ENCODE data around the gene FANK1.
"Not testable (repeated sequence)": the region's sequence is repeated elsewhere in the genome, so short reads cannot be mapped to it uniquely, and the experiment has no call there.

FANK1 gene

DNA sequence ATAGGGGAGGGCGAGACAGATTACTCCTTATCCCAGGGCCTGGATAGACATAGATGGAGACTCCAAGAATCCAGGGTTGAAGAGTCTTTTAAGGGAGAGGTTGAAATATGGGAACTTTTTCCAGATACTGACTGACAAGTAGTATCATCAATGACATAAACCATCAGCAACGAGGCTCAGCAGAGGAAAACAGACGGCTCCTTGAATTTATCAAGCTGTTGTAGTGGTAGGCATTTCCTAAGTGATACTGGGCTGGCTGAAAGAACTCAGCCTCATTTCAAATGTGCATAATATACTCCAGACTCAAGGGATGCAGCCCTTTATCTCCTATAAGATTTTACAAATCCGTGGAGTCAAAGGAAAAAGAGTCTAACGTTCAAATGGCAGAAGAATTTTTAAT lies 150.5 kb downstream of the FANK1 start:
- in situ Hi-C loops (cut with MboI; ENCODE audit: low sequenced_read_pairs, unreplicated experiment), result no loop called here
- no peak for DNase-seq (ENCODE audit: low spot score)
- TF ChIP-seq, protein P1, sequence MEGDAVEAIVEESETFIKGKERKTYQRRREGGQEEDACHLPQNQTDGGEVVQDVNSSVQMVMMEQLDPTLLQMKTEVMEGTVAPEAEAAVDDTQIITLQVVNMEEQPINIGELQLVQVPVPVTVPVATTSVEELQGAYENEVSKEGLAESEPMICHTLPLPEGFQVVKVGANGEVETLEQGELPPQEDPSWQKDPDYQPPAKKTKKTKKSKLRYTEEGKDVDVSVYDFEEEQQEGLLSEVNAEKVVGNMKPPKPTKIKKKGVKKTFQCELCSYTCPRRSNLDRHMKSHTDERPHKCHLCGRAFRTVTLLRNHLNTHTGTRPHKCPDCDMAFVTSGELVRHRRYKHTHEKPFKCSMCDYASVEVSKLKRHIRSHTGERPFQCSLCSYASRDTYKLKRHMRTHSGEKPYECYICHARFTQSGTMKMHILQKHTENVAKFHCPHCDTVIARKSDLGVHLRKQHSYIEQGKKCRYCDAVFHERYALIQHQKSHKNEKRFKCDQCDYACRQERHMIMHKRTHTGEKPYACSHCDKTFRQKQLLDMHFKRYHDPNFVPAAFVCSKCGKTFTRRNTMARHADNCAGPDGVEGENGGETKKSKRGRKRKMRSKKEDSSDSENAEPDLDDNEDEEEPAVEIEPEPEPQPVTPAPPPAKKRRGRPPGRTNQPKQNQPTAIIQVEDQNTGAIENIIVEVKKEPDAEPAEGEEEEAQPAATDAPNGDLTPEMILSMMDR (IDR thresholded peaks at IDR 0.05; ENCODE audit: borderline replicate concordance, control extremely low read depth, extremely low read depth, insufficient read depth, missing control alignments), result no peak

- DNase-seq (ENCODE audit: low spot score); in situ Hi-C loops (cut with MboI; ENCODE audit: low sequenced_read_pairs, unreplicated experiment): not testable (repeated sequence)
Observed at GRCh38 chr10:126047749-126048148, 151.4 kb downstream of the FANK1 start.

DNA sequence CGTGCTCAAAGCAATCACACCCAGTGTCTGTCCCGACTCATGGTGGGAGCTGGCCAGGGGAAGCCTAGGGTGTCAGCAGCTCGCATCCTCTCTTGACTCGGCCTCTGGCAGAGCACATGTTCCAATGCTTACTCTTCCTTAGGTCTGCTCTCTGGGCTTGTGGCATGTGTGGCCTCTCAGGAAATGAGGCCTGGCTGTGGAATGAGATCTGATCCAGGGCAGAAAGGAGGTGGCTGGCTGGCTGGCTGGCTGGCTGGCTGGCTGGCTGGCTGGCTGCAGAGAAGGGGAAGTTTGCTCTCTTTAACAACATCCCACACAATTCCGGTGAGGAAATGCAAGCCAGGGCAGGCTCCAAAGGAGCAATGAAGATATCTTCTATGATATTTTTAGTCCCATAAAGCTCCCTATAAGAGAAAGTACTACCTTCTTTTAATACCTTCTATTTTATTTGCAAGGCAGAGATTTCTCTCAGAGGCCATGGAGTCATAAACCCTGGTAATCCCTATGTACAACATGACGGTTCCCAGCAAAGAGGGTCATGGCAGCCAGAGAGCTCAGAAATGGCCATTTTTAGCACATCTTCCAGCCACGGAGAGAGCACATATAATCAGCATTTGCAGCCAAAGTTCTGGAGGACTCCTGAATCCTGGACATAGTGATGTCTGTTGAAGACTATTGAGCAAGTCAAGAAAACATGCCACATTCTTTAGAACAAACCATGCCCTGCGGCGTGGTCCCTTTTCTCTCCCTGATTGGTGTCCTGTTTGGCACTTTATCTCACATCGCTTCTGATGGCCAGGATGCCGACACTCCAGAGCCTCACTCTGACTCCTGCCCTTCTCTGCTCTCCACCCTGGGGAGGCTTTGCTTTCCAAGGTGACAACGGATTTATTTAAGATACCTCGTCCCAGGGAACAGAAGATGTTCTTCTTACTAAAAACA lies 153.7 kb downstream of the FANK1 start:
- in situ Hi-C loops (cut with MboI; ENCODE audit: low sequenced_read_pairs, unreplicated experiment), result no loop called here
- TF ChIP-seq, protein P1 (IDR thresholded peaks at IDR 0.05; ENCODE audit: borderline replicate concordance, control extremely low read depth, extremely low read depth, insufficient read depth, missing control alignments), result no peak
- DNase-seq (ENCODE audit: low spot score), result no peak

DNA sequence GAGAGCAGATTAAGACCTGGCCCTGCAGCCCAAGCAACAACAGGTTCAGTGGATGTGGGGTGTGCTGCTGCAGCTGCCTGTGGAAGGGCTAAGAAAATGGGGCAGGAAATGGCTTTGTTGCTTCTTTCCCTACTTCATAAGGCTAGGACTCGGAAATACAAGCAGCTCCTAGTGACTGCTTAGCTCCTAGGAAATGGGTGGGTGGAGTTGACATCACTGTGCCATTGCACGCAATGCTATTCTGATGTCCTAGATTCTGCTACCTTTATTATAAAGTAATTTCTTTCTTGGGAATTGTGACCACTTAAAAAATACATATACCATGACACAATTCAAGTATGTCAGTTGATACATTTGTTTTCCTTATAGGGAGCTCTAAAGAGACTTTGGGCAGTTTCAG lies 155.8 kb downstream of the FANK1 start:
- in situ Hi-C loops (cut with MboI; ENCODE audit: low sequenced_read_pairs, unreplicated experiment), result no loop called here
- TF ChIP-seq, protein P1 (IDR thresholded peaks at IDR 0.05; ENCODE audit: borderline replicate concordance, control extremely low read depth, extremely low read depth, insufficient read depth, missing control alignments), result no peak
- DNase-seq (ENCODE audit: low spot score), result no peak

- no peak for DNase-seq (ENCODE audit: low spot score)
- in situ Hi-C loops (cut with MboI; ENCODE audit: low sequenced_read_pairs, unreplicated experiment), result no loop called here
- TF ChIP-seq, protein P1 (IDR thresholded peaks at IDR 0.05; ENCODE audit: borderline replicate concordance, control extremely low read depth, extremely low read depth, insufficient read depth, missing control alignments), result no peak
Observed at GRCh38 chr10:126054191-126054590, 157.8 kb downstream of the FANK1 start.

DNA sequence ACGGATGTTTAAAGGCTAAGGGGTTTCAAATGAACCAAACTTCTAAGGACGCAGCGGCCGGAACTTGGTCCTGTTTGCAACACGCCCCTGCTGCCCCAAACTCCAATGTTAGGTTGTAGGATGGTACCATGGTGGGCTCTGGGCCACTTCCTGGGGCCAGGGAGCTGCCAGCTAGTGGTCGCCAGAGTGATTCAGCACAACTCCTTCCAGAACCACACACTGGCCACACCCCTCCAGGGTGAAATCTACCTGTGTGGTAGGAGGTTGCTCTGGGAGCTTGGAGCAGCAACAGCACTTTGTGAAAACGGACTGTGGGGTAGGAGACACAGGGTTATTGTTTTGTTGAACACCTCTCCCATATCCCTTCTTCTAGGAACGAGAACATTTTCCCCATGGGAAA lies 161.1 kb downstream of the FANK1 start:
- in situ Hi-C loops (cut with MboI; ENCODE audit: low sequenced_read_pairs, unreplicated experiment), result no loop called here
- TF ChIP-seq, protein P1 (IDR thresholded peaks at IDR 0.05; ENCODE audit: borderline replicate concordance, control extremely low read depth, extremely low read depth, insufficient read depth, missing control alignments), result no peak
- DNase-seq (ENCODE audit: low spot score), result no peak

DNA sequence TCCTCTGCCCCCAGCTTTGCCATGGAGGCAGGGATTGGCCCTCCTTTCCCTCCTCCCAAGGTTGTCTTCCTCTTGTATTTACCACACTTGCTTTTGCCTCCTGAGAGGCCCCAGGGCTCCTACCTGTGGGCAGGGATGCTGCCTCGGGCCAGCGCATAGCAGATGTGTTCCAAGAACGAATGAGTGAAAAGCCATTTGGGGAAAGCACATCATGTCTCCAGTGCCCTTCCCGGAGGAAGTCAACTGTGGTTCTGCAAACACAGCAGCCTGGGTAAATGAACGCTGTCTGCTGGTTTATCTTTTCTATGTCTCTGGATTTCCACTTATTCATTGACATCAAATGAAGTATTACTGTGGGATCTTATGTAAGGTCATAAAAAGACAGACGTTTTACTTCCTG lies 161.7 kb downstream of the FANK1 start:
- TF ChIP-seq, protein P1 (IDR thresholded peaks at IDR 0.05; ENCODE audit: borderline replicate concordance, control extremely low read depth, extremely low read depth, insufficient read depth, missing control alignments), result no peak
- DNase-seq (ENCODE audit: low spot score), result no peak
- in situ Hi-C loops (cut with MboI; ENCODE audit: low sequenced_read_pairs, unreplicated experiment), result no loop called here

All from GM13976 (cell line).